Left kidney (tissue), 2 donors: Measurements from ENCODE around the gene ARAF. TPM values are rescaled to one million over a fixed set of nuclear protein-coding genes. Genes with fewer than 3 reads are reported as not detected.

ENCODE experiments used
- DNase-seq: peaks from one replicate; pipeline ENCODE4 v3.0.0-alpha.2; 2013
- polyA plus RNA-seq: library from polyadenylated mRNA; unstranded; fragments of 120-200 nt; gene quantifications from one replicate; pipeline ENCODE4 v1.2.1, GENCODE V29; 2013; ENCODE audit not compliant: insufficient read length

Gene ARAF
- polyA plus RNA-seq, 1 donor = 59.5 TPM

DNA sequence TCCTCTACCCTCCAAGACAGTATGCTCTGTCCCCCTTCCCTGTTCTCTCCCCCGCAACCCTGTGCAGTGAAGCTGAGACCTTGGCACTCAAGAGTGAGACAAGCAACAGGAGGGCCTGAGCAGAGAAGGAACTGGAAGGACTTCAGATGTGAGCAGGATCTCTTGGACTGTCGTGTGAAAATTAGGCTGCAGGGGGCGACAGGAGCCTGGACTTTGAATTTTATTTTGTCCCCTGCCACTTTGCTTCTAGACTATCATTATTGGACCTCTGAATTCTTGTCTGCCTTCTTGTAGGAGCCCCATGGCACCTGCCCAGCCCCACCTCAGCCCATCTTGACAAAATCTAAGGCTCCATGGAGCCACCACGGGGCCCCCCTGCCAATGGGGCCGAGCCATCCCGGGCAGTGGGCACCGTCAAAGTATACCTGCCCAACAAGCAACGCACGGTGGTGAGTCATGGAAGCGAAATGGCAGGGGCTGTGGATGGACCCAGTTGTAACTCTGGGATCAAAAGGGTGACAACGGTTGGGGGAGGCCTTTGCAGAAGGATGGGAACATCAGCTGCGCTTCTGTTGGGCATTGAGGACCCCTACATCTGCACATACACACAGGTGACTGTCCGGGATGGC, 1.7 kb downstream of the ARAF start:
- DNase-seq = no peak

DNA sequence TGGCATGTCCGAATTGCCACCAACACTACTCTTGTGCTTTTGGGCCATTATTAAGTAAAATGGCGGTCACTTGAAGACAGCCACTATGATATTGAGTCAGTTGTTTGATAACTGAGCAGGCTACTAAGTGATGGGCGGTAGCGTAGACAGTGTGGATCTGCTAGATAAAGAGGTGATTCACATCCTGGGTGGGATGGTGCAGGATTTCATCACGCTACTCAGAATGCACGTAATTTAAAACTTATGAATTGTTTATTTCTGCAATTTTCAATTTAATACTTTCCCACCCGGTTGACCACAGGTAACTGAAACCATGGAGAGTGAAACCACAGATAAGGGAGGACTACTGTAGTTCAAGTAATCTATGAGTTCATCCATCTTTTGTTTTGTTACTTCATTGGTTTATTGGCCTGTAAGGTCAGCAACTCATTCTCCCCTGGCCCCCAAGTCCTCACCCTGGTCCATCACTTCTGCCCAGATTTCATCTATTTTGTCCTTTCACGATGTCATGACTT, 2.9 kb downstream of the ARAF start:
- DNase-seq = no peak

DNA sequence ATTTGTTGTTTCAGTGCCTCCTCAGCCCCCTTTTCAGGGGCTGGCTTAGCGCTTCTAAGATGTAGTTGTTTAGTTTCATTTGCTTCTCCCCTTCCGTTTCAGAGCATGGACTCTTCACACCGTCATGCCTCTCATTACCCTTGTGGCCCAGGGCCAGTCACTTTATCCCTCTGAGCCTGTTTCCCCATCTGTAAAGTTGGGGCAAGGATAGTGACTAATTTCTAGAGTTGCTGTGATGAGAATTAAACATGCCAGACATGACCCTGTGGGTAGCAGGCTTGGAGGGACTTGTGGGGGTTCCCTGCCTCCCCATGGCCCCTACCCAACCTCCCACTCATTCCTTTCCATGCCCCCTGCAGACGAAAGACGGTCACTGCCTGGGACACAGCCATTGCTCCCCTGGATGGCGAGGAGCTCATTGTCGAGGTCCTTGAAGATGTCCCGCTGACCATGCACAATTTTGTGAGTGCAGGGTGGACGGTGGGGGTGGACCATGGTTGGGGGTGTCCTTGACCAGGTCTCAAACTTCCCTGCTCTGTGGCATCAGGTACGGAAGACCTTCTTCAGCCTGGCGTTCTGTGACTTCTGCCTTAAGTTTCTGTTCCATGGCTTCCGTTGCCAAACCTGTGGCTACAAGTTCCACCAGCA, 3.6 kb downstream of the ARAF start:
- DNase-seq = no peak

GRCh38 chrX:47566841-47567240, 5.8 kb downstream of the ARAF start:
- DNase-seq = no peak

DNA sequence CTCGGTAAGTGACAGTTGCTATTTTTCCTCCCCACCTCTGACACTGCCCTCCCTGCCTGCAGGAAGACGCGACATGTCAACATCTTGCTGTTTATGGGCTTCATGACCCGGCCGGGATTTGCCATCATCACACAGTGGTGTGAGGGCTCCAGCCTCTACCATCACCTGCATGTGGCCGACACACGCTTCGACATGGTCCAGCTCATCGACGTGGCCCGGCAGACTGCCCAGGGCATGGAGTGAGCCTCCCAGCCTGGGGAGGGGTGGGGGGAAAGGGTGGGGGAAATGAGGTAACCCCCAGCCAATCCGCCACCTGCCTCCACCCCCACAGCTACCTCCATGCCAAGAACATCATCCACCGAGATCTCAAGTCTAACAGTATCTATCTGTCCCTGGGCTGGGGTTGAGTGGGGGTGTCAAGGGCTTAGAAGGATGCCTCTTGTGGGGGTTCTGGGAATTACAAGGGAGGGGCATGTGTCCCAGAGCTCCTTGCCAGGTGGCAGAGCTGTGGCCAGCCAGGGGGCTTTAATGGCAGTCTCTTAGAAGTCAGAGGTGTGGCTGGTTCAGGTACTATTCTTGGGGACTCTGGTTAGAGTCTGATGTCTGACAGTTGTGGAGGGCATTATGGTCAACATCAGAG, 7.8 kb downstream of the ARAF start:
- DNase-seq = no peak

DNA sequence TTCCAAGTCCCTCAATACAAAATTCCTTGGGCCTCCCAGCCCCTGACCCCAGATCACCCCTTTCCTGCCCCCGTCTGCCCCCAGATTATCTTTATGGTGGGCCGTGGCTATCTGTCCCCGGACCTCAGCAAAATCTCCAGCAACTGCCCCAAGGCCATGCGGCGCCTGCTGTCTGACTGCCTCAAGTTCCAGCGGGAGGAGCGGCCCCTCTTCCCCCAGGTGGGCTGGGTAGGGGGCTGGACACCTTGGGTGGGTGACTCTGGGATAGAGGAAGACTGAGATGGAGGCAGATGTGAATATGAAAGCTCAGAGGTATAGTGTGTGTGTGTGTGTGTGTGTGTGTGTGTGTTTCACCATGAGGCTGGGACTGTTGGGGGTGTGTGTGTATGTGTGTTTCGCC, 9.8 kb downstream of the ARAF start:
- DNase-seq = no peak

DNA sequence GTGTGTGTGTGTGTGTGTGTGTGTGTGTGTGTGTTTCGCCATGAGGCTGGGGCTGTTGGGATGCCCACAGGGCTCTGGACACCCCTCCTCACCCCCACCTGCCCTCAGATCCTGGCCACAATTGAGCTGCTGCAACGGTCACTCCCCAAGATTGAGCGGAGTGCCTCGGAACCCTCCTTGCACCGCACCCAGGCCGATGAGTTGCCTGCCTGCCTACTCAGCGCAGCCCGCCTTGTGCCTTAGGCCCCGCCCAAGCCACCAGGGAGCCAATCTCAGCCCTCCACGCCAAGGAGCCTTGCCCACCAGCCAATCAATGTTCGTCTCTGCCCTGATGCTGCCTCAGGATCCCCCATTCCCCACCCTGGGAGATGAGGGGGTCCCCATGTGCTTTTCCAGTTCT, 10.2 kb downstream of the ARAF start:
- no peak for DNase-seq

DNA sequence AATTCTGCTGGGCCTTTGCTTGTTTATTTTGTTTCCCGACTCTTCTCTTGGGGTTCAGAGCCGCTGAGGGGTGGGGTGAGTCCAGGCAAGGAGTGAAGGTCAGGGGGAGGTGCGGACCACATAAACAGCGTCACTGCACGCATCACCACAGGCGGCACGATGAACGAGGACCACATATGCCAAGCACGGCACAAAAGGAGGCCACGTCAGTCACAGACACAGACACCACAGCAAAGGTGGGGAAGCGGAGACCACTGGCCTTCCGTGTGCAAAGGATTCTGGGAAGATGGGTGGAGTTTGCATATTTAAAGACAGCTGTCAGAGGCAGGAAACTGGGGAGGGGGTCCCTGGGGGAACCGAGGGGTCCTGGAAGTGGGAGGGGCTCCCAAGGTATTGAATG, 10.9 kb downstream of the ARAF start:
- DNase-seq = no peak

DNA sequence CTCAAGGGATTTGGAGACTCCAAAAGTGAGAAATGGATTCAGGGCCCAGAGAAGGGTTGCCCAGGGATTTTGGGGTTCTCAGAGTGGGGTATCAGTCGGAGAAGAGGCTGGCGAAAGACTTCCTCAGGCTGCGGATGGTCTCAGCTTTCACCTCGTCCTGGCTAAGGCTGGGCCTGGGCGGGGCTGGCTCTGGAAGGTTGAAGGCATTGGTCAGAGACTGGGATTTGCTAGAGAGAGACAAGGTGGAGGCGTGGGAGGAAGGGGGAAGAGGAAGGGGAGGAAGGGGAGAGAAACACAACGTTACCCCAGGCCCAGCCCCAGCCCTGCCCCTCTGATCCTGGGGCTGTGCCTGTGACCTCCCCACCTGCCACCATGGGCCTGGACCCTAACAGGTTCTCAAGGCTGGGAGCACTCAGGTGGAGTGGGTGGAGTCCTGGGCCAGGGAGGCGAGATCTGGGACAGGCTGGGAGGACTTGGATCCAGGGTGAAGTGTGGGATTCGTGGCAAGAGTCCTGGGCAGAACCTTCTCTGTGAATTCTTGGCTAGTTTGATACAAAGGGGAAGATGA, 11.9 kb downstream of the ARAF start:
- no peak for DNase-seq

GRCh38 chrX:47573341-47574075, 12.5 kb downstream of the ARAF start:
- DNase-seq = peak; percentile 77

DNA sequence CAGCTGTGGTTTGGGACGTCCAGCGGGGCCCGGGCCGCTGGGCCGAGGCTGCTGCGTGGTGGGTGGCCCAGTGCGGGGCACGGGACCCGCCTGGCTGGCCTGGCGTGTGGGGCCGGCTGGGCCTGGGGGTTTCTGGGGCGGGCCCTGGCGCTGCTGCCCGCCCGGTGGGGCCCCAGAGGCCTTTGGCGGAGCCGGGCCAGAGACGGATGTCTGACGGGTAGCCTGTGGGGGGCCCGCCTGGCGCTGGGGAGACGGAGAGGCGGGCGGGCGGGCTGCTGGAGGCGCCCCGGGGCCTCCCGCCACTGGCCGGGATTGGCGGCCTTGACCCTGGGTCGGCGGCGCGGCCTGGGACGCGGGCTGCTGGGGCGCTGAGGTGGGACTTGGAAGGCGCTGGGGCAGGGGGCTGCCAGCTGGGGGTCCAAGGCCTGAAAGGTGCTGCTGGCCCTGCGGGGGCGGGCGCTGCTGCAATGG, 13.1 kb downstream of the ARAF start:
- DNase-seq = no peak

DNA sequence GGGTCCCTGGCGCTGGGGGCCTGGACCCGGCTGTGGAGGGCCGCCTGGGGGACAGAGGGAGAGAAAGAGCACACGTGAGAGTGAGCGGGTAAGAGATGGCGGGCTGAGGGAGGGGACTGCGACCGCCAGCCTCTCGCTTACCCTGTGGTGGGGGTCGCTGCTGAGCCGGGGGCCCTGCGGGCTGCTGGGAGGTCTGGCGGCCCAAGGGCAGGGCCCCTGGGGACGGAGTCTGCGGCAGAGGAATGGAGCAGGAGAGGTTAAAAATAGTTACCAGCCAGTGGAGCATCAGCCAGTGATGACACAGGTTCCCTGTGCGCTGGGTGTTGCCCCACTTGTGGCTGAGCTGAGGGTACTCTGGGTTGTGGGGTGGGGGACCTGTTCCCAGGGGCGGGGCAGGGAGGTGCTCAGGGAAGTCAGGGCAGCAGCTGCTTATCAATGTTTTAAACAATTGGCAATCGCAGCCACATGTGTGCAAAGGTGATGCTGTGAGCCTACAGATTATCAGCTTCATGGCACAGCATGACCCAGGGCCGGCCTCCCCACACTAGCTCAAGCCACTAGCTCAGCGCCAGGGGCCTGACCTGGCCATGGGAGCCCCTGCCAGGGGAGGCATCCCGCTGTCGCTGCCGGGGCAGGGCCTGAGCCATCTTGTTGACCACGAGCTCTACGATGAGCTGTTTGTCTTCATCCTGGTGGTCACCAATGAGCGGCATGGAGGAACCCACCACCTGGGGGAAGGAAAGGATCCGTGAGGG, 13.7 kb downstream of the ARAF start:
- DNase-seq = no peak

GRCh38 chrX:47576021-47576898, 15.3 kb downstream of the ARAF start:
- no peak for DNase-seq

DNA sequence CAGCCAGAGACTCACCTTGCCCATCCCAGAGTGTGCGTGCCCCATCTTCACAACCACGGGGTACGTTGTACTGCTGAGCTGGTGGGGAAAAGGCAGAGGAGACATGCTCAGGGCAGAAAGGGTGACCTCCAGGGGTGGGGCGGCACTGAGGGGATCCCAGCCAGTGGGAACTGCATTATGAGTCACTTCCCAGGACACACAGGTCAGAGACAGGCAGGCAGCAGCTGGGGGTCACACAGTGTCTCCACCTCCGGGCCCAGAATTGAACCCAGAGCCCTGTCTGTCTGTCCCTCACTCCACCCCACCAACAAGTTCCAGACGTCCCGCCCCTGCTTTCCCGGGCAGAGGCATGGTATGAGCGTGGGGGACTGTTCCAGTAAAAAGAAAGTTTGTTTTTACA, 16.4 kb downstream of the ARAF start:
- no peak for DNase-seq

GRCh38 chrX:47577901-47578300, 16.9 kb downstream of the ARAF start:
- no peak for DNase-seq

DNA sequence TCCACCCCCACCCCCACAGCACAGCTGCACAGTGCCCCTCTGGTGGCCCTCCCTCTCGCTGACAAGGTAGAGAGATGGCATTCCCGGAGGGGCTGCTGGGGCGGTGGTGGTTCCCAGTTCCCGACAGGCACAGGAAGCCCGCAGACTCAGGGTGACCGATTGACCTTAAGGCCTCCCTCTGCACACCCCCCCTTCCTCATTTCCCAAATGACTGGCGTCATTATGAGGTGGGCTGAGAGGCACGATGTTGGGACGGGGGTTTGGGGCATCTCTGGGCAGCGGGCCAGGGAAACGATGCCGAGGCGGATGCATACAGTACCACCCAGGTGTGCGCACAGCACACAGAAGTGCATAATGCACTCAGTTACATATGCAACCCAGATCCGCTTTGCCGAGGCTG, 17.7 kb downstream of the ARAF start:
- no peak for DNase-seq

DNA sequence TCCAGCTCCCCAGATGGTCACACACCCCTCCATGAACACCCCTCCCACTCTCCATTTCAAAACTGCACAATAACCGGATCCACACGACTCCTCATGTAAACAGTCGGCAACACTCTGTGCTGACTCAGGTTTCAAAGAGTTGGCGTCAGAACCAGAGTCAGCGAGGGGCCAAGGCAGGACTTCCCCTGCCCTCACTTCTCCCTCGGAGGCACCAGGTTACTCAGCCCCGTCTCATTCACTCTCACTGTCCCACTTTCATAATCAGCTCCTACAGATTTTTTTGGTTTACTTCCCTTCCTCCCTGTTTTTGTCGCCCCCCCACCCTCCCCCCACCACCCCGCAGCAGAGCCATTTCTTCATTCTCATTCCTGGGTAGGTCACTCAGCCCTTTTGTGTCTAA, 18.5 kb downstream of the ARAF start:
- DNase-seq = no peak

DNA sequence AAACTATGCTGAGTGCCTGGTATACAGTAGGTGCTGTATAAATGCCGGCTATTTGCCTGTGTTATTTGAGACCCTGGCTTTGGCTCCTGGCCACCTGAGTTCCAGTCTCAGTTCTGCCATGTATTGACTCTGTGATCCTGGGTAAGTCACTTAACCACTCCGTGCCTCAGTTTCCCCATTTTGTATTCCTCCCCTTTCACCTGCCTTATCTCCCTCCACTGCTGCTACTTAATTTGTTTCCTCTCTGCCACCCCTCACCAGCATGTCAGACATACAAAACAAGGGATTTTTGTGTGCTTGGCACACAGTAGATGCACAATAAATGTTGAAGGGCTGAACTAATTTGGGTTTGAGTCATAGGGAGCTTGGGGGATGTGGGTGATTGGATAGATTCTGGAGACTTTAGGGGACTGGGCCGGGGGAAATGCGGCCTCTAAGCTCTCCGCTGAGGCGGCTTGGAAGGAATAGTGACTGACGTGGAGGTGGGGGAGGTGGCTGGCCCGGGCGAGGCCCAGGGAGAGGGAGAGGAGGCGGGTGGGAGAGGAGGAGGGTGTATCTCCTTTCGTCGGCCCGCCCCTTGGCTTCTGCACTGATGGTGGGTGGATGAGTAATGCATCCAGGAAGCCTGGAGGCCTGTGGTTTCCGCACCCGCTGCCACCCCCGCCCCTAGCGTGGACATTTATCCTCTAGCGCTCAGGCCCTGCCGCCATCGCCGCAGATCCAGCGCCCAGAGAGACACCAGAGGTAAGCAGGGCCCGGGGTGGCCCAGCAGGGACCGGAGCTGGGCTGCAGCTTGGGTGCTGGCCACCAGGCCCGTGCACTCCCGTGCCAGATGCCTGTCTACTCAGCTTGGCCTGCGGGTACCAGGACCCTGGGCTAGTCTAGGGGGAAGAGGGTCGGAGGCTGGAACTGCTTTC, 21.0 kb downstream of the ARAF start, which contains the start of gene TIMP1:
TIMP1 (plus strand) TSS at position 706 of the 917 bp plus-strand sequence. CDS start 980 bp downstream, outside the sequence.
- DNase-seq = peak; percentile 76

GRCh38 chrX:47583240-47583861, 22.3 kb downstream of the ARAF start:
- DNase-seq = no peak
